ENCODE measurements around the gene ATP2B3. TPM values are rescaled to one million over a fixed set of nuclear protein-coding genes. Genes with fewer than 3 reads are reported as not detected.

Gene ATP2B3
- total RNA-seq, 2 donors from 2014 or later: 0.85 TPM; not detected in 1

DNA sequence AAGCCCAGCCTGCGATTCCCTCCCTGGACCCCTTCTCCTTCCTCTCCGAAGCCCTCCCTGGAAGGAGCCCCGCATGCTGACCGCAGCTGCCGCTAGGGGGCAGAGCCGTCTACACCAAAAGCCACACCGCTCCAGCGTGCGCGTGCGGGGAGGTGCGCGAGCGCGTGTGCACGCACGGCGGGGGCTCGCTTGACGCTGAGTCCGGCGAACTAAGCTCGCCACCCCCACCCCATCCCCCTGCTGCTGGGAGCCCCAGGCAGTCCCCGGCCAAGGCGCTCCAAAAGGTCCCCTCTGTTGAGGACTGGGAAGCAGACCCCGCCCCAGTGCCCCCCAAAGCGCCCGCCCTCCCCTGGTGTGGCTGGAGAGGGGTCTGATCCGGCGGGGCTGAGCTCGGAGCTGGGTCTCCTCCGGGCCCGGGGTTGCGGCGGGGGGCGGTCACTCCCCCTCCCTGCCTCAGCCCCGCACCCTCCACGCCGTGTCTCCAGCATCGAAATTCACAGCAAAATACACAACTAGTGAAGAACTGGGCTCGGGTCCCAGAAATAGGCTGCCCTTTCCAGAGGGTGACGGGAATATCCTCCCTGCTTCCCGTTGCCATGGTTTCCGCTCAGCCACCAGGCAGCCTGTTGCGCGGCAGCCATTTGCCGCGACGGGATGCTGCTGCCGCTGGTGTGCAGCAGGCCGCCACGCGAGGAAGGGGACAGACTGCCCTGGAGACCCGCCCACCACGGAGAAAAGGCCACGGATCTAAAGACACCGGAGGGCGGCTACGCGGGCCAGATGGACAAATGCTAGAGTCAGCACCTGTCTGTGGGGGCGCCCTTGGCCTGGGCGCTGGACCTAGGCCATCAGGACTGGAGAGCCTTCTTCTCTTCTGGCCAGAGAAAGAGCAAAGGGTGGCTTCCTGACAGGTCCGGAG is 92.7 kb downstream of the ATP2B3 start:
- no peaks in the 10 kb centered on the region for H3K27me3 ChIP-seq (replicated peaks; ENCODE audit: insufficient read depth)
- DNase-seq (ENCODE audit: low spot score): peak; percentile 27
- WGBS: 11% methylated on average over 20 of the region's 63 CpGs
- no peak overlapping the region for H3K27ac ChIP-seq
- intact Hi-C loops (cut with DNase I): loop anchor here (10.0 kb wide), 1 partner anchor 55 kb away; no protein-coding TSS in a partner anchor
- TF ChIP-seq POLR2AphosphoS5 (IDR thresholded peaks at IDR 0.05): no peak
- TF ChIP-seq POLR2A (IDR thresholded peaks at IDR 0.05): no peak
- peak; percentile 45 to 70 (median 60) for TF ChIP-seq CTCF (IDR thresholded peaks at IDR 0.05)
- no peaks in the 10 kb centered on the region for H3K36me3 ChIP-seq
- no peaks in the 10 kb centered on the region for H3K4me1 ChIP-seq (replicated peaks)
- no peaks in the 10 kb centered on the region for H3K9me3 ChIP-seq
- peak overlapping the region; percentile 17 to 27 for H3K4me3 ChIP-seq

GRCh38 chrX:153610836-153611213 is 93.4 kb downstream of the ATP2B3 start:
- Histone ChIP-seq H3K9me3 (no peaks in the 10 kb centered on the region), H3K4me3 (no peak overlapping the region), H3K27me3 (replicated peaks; ENCODE audit: insufficient read depth) (no peaks in the 10 kb centered on the region), H3K4me1 (replicated peaks) (no peaks in the 10 kb centered on the region), H3K27ac (no peak overlapping the region), H3K36me3 (no peaks in the 10 kb centered on the region)
- no peak for DNase-seq (ENCODE audit: low spot score)
- no peak for TF ChIP-seq POLR2AphosphoS5 (IDR thresholded peaks at IDR 0.05)
- no peak for TF ChIP-seq POLR2A (IDR thresholded peaks at IDR 0.05)
- no peak for TF ChIP-seq CTCF (IDR thresholded peaks at IDR 0.05)
- intact Hi-C loops (cut with DNase I): loop anchor here (10.0 kb wide), 1 partner anchor 54 kb away; no protein-coding TSS in a partner anchor
- 58% methylated on average over 4 of the region's 9 CpGs for WGBS

DNA sequence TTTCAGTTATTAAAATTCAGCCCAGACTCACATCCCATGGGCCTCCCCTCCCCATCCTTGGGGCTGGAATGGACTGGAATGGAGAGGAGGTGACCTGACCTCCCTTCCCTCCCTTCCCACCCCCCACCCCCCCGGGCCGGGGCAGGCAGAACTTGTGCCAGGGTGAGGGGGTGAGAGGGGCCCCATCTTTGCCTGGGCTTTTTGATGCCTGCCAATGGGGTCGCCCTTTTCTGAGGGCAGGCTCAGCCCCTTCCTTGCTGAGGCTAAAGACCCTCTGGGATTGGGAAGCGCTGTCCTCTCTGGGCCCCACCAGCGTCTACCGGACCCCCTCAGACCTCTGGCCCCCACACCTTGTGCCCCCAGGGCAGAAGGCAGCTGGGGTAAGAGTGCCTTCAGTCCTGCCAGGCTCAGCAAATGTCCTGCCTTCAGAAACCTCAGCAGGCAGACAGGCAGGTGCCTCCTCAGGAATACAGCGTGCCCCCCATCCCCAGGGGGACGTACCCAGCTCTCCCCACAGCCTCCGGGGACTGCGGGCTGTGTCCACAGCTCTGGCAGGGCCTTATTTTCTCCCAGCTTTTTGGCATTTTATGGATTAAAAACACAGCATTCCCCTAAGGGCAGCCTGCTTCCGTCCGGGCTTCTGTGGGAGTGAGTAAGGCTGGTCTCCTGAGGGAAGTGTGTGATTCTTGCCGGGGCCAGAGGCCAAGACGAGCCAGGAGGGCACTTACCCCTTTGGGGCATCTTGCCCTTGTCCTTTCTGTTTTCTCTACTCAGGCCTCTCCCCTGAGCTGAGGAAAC is 94.1 kb downstream of the ATP2B3 start:
- DNase-seq (ENCODE audit: low spot score): no peak
- Histone ChIP-seq H3K9me3 (no peaks in the 10 kb centered on the region), H3K4me3 (no peak overlapping the region), H3K4me1 (replicated peaks) (no peaks in the 10 kb centered on the region), H3K36me3 (no peaks in the 10 kb centered on the region), H3K27me3 (replicated peaks; ENCODE audit: insufficient read depth) (no peaks in the 10 kb centered on the region), H3K27ac (no peak overlapping the region)
- intact Hi-C loops (cut with DNase I): loop anchor here (10.0 kb wide), 1 partner anchor 53 kb away; no protein-coding TSS in a partner anchor
- 82% methylated on average over 8 of the region's 14 CpGs for WGBS
- no peak for TF ChIP-seq CTCF (IDR thresholded peaks at IDR 0.05)
- TF ChIP-seq POLR2AphosphoS5 (IDR thresholded peaks at IDR 0.05): no peak
- no peak for TF ChIP-seq POLR2A (IDR thresholded peaks at IDR 0.05)

DNA sequence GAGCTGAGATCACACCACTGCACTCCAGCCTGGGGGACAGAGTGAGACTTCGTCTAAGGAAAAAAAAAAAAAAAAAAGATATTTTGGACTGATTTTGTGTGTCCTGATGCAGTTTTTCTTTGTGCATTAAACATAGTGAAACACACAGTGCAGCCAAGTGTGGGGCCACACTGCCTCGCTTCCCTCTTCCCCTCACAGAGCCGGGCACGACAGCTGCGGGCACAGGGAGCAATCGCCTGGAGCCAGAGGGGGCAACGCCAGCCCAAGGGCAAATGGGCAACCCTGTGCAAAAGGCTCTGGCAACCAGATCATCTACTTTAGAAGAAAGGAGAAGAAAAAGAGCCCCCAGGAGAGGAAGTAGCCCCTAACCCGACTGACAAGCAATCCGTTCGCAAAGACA is 95.0 kb downstream of the ATP2B3 start:
- Histone ChIP-seq H3K36me3 (no peaks in the 10 kb centered on the region), H3K9me3 (no peaks in the 10 kb centered on the region), H3K27me3 (replicated peaks; ENCODE audit: insufficient read depth) (no peaks in the 10 kb centered on the region), H3K27ac (no peak overlapping the region), H3K4me1 (replicated peaks) (no peaks in the 10 kb centered on the region), H3K4me3 (no peak overlapping the region)
- 82% methylated on average over 8 of the region's 10 CpGs for WGBS
- intact Hi-C loops (cut with DNase I): loop anchor here (10.0 kb wide), 1 partner anchor 52 kb away; no protein-coding TSS in a partner anchor
- DNase-seq (ENCODE audit: low spot score): no peak
- TF ChIP-seq POLR2AphosphoS5 (IDR thresholded peaks at IDR 0.05): no peak
- no peak for TF ChIP-seq POLR2A (IDR thresholded peaks at IDR 0.05)
- TF ChIP-seq CTCF (IDR thresholded peaks at IDR 0.05): no peak
